ENCODE data around the gene GTSF1L. TPM values are rescaled to one million over a fixed set of nuclear protein-coding genes. Genes with fewer than 3 reads are reported as not detected.

GTSF1L gene
- total RNA-seq, 1 donor from 2014 or later: not detected

DNA sequence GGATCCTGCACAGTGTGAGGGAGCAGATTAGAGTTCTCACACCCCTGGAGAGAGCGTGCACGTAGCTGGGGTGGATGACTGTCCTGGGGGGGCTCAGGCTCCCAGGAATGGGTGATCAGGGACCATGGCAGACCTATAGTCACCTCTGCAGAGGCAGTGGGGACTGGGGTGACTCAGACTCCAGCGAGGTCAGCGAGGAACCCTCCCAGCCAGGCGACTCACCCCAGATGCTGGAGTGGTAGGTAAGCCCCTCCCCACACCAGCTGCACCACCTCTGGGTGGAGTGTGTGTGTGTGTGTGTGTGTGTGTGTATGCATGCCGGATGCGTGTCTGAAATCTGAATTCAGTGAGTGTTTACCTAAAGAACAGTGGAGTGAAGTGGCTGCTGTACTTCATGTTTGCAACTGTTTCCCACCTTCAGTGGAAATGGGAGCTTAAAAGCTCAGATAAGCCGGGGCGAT, 17.4 kb upstream of the GTSF1L start:
- TF ChIP-seq, protein P1, sequence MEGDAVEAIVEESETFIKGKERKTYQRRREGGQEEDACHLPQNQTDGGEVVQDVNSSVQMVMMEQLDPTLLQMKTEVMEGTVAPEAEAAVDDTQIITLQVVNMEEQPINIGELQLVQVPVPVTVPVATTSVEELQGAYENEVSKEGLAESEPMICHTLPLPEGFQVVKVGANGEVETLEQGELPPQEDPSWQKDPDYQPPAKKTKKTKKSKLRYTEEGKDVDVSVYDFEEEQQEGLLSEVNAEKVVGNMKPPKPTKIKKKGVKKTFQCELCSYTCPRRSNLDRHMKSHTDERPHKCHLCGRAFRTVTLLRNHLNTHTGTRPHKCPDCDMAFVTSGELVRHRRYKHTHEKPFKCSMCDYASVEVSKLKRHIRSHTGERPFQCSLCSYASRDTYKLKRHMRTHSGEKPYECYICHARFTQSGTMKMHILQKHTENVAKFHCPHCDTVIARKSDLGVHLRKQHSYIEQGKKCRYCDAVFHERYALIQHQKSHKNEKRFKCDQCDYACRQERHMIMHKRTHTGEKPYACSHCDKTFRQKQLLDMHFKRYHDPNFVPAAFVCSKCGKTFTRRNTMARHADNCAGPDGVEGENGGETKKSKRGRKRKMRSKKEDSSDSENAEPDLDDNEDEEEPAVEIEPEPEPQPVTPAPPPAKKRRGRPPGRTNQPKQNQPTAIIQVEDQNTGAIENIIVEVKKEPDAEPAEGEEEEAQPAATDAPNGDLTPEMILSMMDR (IDR thresholded peaks at IDR 0.05): no peak
- DNase-seq (ENCODE audit: low spot score): no peak
- Mint-ChIP-seq H3K36me3 (ENCODE audit: low read depth) (no peaks in the 10 kb centered on the region), H3K27ac (ENCODE audit: unreplicated experiment) (no peak overlapping the region), H3K27me3 (ENCODE audit: low read depth) (peaks cover 46% of the 10 kb centered on the region), H3K9me3 (ENCODE audit: low read depth) (no peaks in the 10 kb centered on the region), H3K4me1 (ENCODE audit: low read depth) (no peaks in the 10 kb centered on the region), H3K4me3 (ENCODE audit: unreplicated experiment) (no peak overlapping the region)

GRCh38 chr20:43740642-43741041, 13.8 kb upstream of the GTSF1L start:
- Mint-ChIP-seq H3K9me3 (ENCODE audit: low read depth) (no peaks in the 10 kb centered on the region), H3K27ac (ENCODE audit: unreplicated experiment) (no peak overlapping the region), H3K4me1 (ENCODE audit: low read depth) (no peaks in the 10 kb centered on the region), H3K36me3 (ENCODE audit: low read depth) (no peaks in the 10 kb centered on the region), H3K27me3 (ENCODE audit: low read depth) (peaks cover 38% of the 10 kb centered on the region), H3K4me3 (ENCODE audit: unreplicated experiment) (no peak overlapping the region)
- no peak for DNase-seq (ENCODE audit: low spot score)
- TF ChIP-seq, protein P1 (IDR thresholded peaks at IDR 0.05): no peak

DNA sequence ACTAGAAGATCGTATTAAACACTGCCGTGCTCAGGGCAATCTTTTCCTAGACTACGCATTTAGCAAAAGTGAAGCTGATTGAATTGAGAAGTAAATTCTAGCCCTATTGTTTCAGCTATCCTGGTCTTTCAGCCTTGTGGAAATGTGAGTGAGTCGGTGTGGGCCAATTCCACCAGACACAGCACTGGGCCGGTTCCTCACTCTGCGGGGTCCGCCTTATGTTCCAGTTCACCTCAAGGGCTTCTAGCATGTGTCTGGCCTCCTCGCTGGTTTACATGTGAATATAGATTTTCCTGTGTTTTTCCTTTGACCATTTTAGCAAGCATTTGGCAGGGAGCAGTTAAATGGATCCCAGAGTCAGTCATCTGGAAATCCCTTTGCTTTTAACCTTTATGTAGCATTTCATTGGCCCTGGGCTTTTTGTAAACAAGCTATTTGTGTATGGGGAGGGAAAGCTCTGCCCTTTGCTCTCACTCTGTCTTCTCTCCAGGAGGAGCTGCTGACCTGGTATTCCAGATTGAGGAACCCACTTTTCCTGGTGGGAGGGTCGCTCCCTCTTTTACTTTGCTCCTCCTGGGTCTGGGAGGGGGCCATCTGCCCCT, 12.4 kb upstream of the GTSF1L start:
- TF ChIP-seq, protein P1 (IDR thresholded peaks at IDR 0.05): no peak
- H3K36me3 Mint-ChIP-seq (ENCODE audit: low read depth): no peaks in the 10 kb centered on the region
- no peak overlapping the region for H3K27ac Mint-ChIP-seq (ENCODE audit: unreplicated experiment)
- H3K9me3 Mint-ChIP-seq (ENCODE audit: low read depth): no peaks in the 10 kb centered on the region
- DNase-seq (ENCODE audit: low spot score): no peak
- no peak overlapping the region for H3K4me3 Mint-ChIP-seq (ENCODE audit: unreplicated experiment)
- H3K4me1 Mint-ChIP-seq (ENCODE audit: low read depth): no peaks in the 10 kb centered on the region
- H3K27me3 Mint-ChIP-seq (ENCODE audit: low read depth): peaks cover 41% of the 10 kb centered on the region

DNA sequence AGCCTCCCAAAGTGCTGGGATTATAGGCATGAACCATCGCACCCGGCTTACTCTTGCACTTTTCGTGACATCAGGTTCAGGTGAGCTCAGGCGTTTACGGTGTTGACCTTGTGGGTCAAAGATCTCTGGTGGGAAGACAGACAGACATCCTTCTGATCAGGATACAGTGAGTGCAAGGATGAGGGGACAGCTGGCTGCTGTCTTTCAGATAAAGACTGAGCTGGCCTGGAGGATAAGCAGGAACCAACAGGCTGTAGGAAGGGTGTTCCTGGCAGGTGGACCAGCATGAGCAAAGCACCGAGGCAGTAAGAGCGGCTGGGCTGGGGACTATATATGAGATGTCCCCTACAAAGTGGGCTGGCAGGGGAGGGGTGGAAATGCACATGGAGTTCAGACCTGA, 11.1 kb upstream of the GTSF1L start:
- TF ChIP-seq, protein P1 (IDR thresholded peaks at IDR 0.05): no peak
- H3K4me3 Mint-ChIP-seq (ENCODE audit: unreplicated experiment): no peak overlapping the region
- H3K27ac Mint-ChIP-seq (ENCODE audit: unreplicated experiment): no peak overlapping the region
- no peak for DNase-seq (ENCODE audit: low spot score)
- no peaks in the 10 kb centered on the region for H3K36me3 Mint-ChIP-seq (ENCODE audit: low read depth)
- no peaks in the 10 kb centered on the region for H3K9me3 Mint-ChIP-seq (ENCODE audit: low read depth)
- H3K4me1 Mint-ChIP-seq (ENCODE audit: low read depth): no peaks in the 10 kb centered on the region
- peaks cover 41% of the 10 kb centered on the region for H3K27me3 Mint-ChIP-seq (ENCODE audit: low read depth)

GRCh38 chr20:43736588-43737158, 9.9 kb upstream of the GTSF1L start:
- TF ChIP-seq, protein P1 (IDR thresholded peaks at IDR 0.05): no peak

More at GRCh38 chr20:43736588-43737158, 9.9 kb upstream of the GTSF1L start:
- Mint-ChIP-seq H3K27me3 (ENCODE audit: low read depth) (peaks cover 42% of the 10 kb centered on the region), H3K4me1 (ENCODE audit: low read depth) (no peaks in the 10 kb centered on the region), H3K9me3 (ENCODE audit: low read depth) (no peaks in the 10 kb centered on the region), H3K27ac (ENCODE audit: unreplicated experiment) (no peak overlapping the region), H3K4me3 (ENCODE audit: unreplicated experiment) (no peak overlapping the region), H3K36me3 (ENCODE audit: low read depth) (no peaks in the 10 kb centered on the region)
- no peak for DNase-seq (ENCODE audit: low spot score)
